AG04450 (cell line): ENCODE results near the gene HTRA2. TPM values are rescaled to one million over a fixed set of nuclear protein-coding genes. Genes with fewer than 3 reads are reported as not detected.

Experiments used
- CTCF ChIA-PET: fragments of 300-600, 350-600 bp; formaldehyde crosslinking; extraction: SDS; loops from one replicate; lab custom pipeline; 2022; ENCODE audit warnings: antibody characterized with exemption, inconsistent platforms; lab: Charles Lee
- POLR2A ChIA-PET: fragments of 350-600 bp; formaldehyde crosslinking; extraction: SDS; loops from one replicate; lab custom pipeline; 2021; ENCODE audit warnings: antibody characterized with exemption, inconsistent platforms; lab: Yijun Ruan, JAX
- DNase-seq: peaks from one replicate; pipeline ENCODE4 v3.0.0-alpha.2; 2011; ENCODE audit warnings: low read depth, low spot score
- H3K27ac ChIP-seq: one replicate; pipeline ENCODE4 v1.5.1; 2012; ENCODE audit warnings: low read depth, low read length, control low read depth
- H3K27me3 ChIP-seq: one replicate; pipeline ENCODE4 v1.6.0; 2012; ENCODE audit warnings: low read length; ENCODE audit not compliant: control insufficient read depth, insufficient read depth
- H3K4me3 ChIP-seq: 2 replicates; pipeline ENCODE4 v1.5.1; 2011; ENCODE audit warnings: mild to moderate bottlenecking, low read depth, low read length, control low read depth
- H3K9me3 ChIP-seq: 2 replicates; pipeline ENCODE4 v1.5.1; 2012; ENCODE audit warnings: low read length; ENCODE audit not compliant: control insufficient read depth, insufficient read depth
- CTCF ChIP-seq: IDR thresholded peaks from 2 replicates; pipeline ENCODE4 v1.5.1; 2011; ENCODE audit warnings: low read depth, low read length, control low read depth, inconsistent platforms
- polyA plus RNA-seq: library from polyadenylated mRNA; depleted of rRNA; stranded (reverse); fragments of >200 nt; gene quantifications from 2 replicates; pipeline ENCODE4 v1.2.3, GENCODE V29; 2011

Gene HTRA2
- polyA plus RNA-seq, 1 experiment, result 20.2 TPM

- H3K4me3 ChIP-seq, result no peak overlapping the region
- H3K27ac ChIP-seq, result no peak overlapping the region
- peaks cover 48% of the 10 kb centered on the region for H3K27me3 ChIP-seq
- POLR2A ChIA-PET, result no interaction called here
- CTCF ChIA-PET, result interaction anchor here (1.8 kb wide), 1 partner anchor 66 kb away, joined by 4 read pairs; no protein-coding TSS in a partner anchor
- TF ChIP-seq CTCF, result no peak
- peaks cover 5% of the 10 kb centered on the region; the same call in 1 of the 2 replicates for H3K9me3 ChIP-seq
- no peak for DNase-seq
Observed at GRCh38 chr2:74522516-74522915, 7.2 kb upstream of the HTRA2 start.

- ChIA-PET CTCF (interaction anchor here (1.8 kb wide), 1 partner anchor 64 kb away, joined by 4 read pairs; no protein-coding TSS in a partner anchor), POLR2A (no interaction called here)
- DNase-seq, result no peak
- Histone ChIP-seq H3K27ac (no peak overlapping the region), H3K27me3 (peaks cover 33% of the 10 kb centered on the region), H3K4me3 (no peak overlapping the region), H3K9me3 (peaks cover 5% of the 10 kb centered on the region; the same call in 1 of the 2 replicates)
- TF ChIP-seq CTCF, result no peak
Observed at GRCh38 chr2:74524005-74524404, 5.7 kb upstream of the HTRA2 start.

- DNase-seq, result no peak
- Histone ChIP-seq H3K4me3 (no peak overlapping the region), H3K27ac (no peak overlapping the region), H3K27me3 (peaks cover 22% of the 10 kb centered on the region), H3K9me3 (peaks cover 10% of the 10 kb centered on the region; the same call in 1 of the 2 replicates)
- ChIA-PET CTCF (no interaction called here), POLR2A (no interaction called here)
- no peak for TF ChIP-seq CTCF
Observed at GRCh38 chr2:74524955-74525716, 4.6 kb upstream of the HTRA2 start.

GRCh38 chr2:74525717-74526648 is 3.8 kb upstream of the HTRA2 start, which contains the start of gene DQX1:
DQX1 (minus strand) TSS chr2:74526231; CDS start chr2:74525729, 502 bp downstream.
- POLR2A ChIA-PET, result interaction anchor here (0.9 kb wide), 1 partner anchor 15 kb away, joined by 8 read pairs; no protein-coding TSS in a partner anchor
- H3K27ac ChIP-seq, result no peak within 1 kb of the TSS
- no peak within 1 kb of the TSS for H3K4me3 ChIP-seq
- TF ChIP-seq CTCF, result no peak
- peaks cover 10% of the 10 kb centered on the region; the same call in 1 of the 2 replicates for H3K9me3 ChIP-seq
- DNase-seq, result no peak
- CTCF ChIA-PET, result no interaction called here
- H3K27me3 ChIP-seq, result peaks cover 13% of the 10 kb centered on the region
